GM23248 (cell line): ENCODE results near the gene SPPL2B. TPM values are rescaled to one million over a fixed set of nuclear protein-coding genes. Genes with fewer than 3 reads are reported as not detected.

Source experiments
- DNase-seq: peaks from one replicate; pipeline ENCODE4 v3.0.0-alpha.2; 2015
- H2AFZ ChIP-seq: fragments of 200-600 bp; sonication (generic); 2 replicates; pipeline ENCODE4 v1.6.1; 2016; ENCODE audit warnings: antibody characterized with exemption
- H3F3A ChIP-seq: fragments of 200-600 bp; sonication (generic); 2 replicates; pipeline ENCODE4 v1.6.1; 2016; ENCODE audit warnings: mild to moderate bottlenecking, antibody characterized with exemption, mixed run types; ENCODE audit not compliant: insufficient read depth
- H3K27ac ChIP-seq: fragments of 200-600 bp; sonication (generic); 2 replicates; pipeline ENCODE4 v1.5.1; 2016; ENCODE audit warnings: mild to moderate bottlenecking
- H3K27me3 ChIP-seq: fragments of 200-600 bp; sonication (generic); replicated peaks from 2 replicates; pipeline ENCODE4 v1.6.1; 2016; ENCODE audit warnings: mild to moderate bottlenecking; ENCODE audit not compliant: insufficient read depth
- H3K36me3 ChIP-seq: fragments of 200-600 bp; sonication (generic); 2 replicates; pipeline ENCODE4 v1.6.1; 2016; ENCODE audit warnings: low read depth, mild to moderate bottlenecking
- H3K4me1 ChIP-seq: fragments of 200-600 bp; sonication (generic); 2 replicates; pipeline ENCODE4 v1.6.1; 2016; ENCODE audit warnings: mild to moderate bottlenecking; ENCODE audit not compliant: insufficient read depth
- H3K4me2 ChIP-seq: fragments of 200-600 bp; sonication (generic); one replicate; pipeline ENCODE4 v1.6.1; 2016; ENCODE audit warnings: mild to moderate bottlenecking; ENCODE audit not compliant: unreplicated experiment
- H3K4me3 ChIP-seq: fragments of 200-600 bp; sonication (generic); 2 replicates; pipeline ENCODE4 v1.5.1; 2016; ENCODE audit warnings: mild to moderate bottlenecking
- H3K79me2 ChIP-seq: fragments of 200-600 bp; sonication (generic); 2 replicates; pipeline ENCODE4 v1.6.1; 2016; ENCODE audit warnings: mild to moderate bottlenecking; ENCODE audit not compliant: insufficient read depth
- H3K9ac ChIP-seq: fragments of 200-600 bp; sonication (generic); 2 replicates; pipeline ENCODE4 v1.6.1; 2016; ENCODE audit warnings: mild to moderate bottlenecking
- H3K9me2 ChIP-seq: fragments of 200-600 bp; sonication (generic); 2 replicates; pipeline ENCODE4 v1.6.1; 2016; ENCODE audit warnings: mixed run types, mild to moderate bottlenecking, moderate library complexity; ENCODE audit not compliant: insufficient read depth
- H3K9me3 ChIP-seq: fragments of 200-600 bp; sonication (generic); one replicate; pipeline ENCODE4 v1.6.1; 2017; ENCODE audit warnings: low read depth
- H4K20me1 ChIP-seq: fragments of 200-600 bp; sonication (generic); 2 replicates; pipeline ENCODE4 v1.6.0; 2016; ENCODE audit not compliant: insufficient read depth
- EZH2 ChIP-seq: fragments of 200-600 bp; sonication (generic); IDR thresholded peaks from 2 replicates; pipeline ENCODE4 v1.6.1; 2018; ENCODE audit warnings: antibody characterized with exemption, mild to moderate bottlenecking; ENCODE audit not compliant: insufficient read depth, poor library complexity, severe bottlenecking
- EZH2phosphoT487 ChIP-seq: fragments of 200-600 bp; sonication (generic); IDR thresholded peaks from 2 replicates; pipeline ENCODE4 v1.6.1; 2018; ENCODE audit warnings: antibody characterized with exemption, moderate library complexity, mild to moderate bottlenecking, low read depth; ENCODE audit not compliant: insufficient read depth
- WGBS, 2 experiments: methylation state at CpG; one replicate each; pipeline ENCODE4 v1.1.6; 2015 to 2017; ENCODE audit warnings: low lambda C conversion rate in 2 of 2, low coverage in 1 of 2; ENCODE audit errors: missing lambda C conversion rate in 2 of 2; 5-methylcytosine and 5-hydroxymethylcytosine counted together
- in situ Hi-C: fragments of 300-500 bp; cut with MboI; formaldehyde crosslinking; loops from 2 replicates; pipeline ENCODE4 v1.15.0; 2020
- polyA plus RNA-seq: library from polyadenylated mRNA; unstranded; fragments of >200 nt; fragmentation: Nextera tagmentation; extraction: Ambion mirVana; gene quantifications from 2 replicates; pipeline ENCODE4 v1.2.1, GENCODE V29; 2016
- total RNA-seq: library from RNA; depleted of rRNA; stranded (reverse); fragments of >200 nt; shearing (Covaris generic); gene quantifications from 2 replicates; pipeline ENCODE4 v1.2.3, GENCODE V29; 2014

Gene SPPL2B
- total and polyA plus RNA-seq, 2 experiments from 2014 or later = 38.9 to 43.0 TPM

GRCh38 chr19:2376784-2377519, 48.5 kb downstream of the SPPL2B start:
- in situ Hi-C loops = no loop called here
- WGBS, 2 experiments = 50 to 63% methylated on average over 15 of the region's 15 CpGs
- H3K27me3 ChIP-seq = no peaks in the 10 kb centered on the region
- no peaks in the 10 kb centered on the region for H4K20me1 ChIP-seq
- no peaks in the 10 kb centered on the region for H3K9me3 ChIP-seq
- no peaks in the 10 kb centered on the region for H3K36me3 ChIP-seq
- no peaks in the 10 kb centered on the region for H3K9me2 ChIP-seq
- no peak overlapping the region for H3K4me3 ChIP-seq
- TF ChIP-seq EZH2 (no peak), EZH2phosphoT487 (no peak)
- H3K27ac ChIP-seq = no peak overlapping the region
- no peak overlapping the region for H3K4me2 ChIP-seq
- peaks cover 10% of the 10 kb centered on the region; the same call in 1 of the 2 replicates for H3F3A ChIP-seq
- no peaks in the 10 kb centered on the region for H3K79me2 ChIP-seq
- peaks cover 4% of the 10 kb centered on the region; the same call in 1 of the 2 replicates for H3K4me1 ChIP-seq
- DNase-seq = peak; percentile 22
- no peak overlapping the region for H2AFZ ChIP-seq
- H3K9ac ChIP-seq = no peak overlapping the region

GRCh38 chr19:2380567-2380966, 52.1 kb downstream of the SPPL2B start:
- H3K79me2 ChIP-seq = no peaks in the 10 kb centered on the region
- no peak overlapping the region for H3K4me2 ChIP-seq
- H3K9ac ChIP-seq = no peak overlapping the region
- H3K4me1 ChIP-seq = peaks cover 10% of the 10 kb centered on the region
- 56 to 57% methylated on average over 2 of the region's 2 CpGs for WGBS, 2 experiments
- H3K9me3 ChIP-seq = no peaks in the 10 kb centered on the region
- H3K4me3 ChIP-seq = no peak overlapping the region
- no peaks in the 10 kb centered on the region for H3K27me3 ChIP-seq
- peaks cover 6% of the 10 kb centered on the region; the same call in 1 of the 2 replicates for H3F3A ChIP-seq
- no peaks in the 10 kb centered on the region for H4K20me1 ChIP-seq
- no peak overlapping the region for H3K27ac ChIP-seq
- no peak for DNase-seq
- TF ChIP-seq EZH2 = no peak
- no peak for TF ChIP-seq EZH2phosphoT487
- in situ Hi-C loops = loop anchor here (10.0 kb wide), 1 partner anchor 96 kb away; the partner anchor contains the start of gene PEAK3
- H2AFZ ChIP-seq = no peak overlapping the region
- H3K9me2 ChIP-seq = no peaks in the 10 kb centered on the region
- H3K36me3 ChIP-seq = no peaks in the 10 kb centered on the region

GRCh38 chr19:2381148-2381820, 52.8 kb downstream of the SPPL2B start:
- DNase-seq = no peak
- Histone ChIP-seq H3K27ac (no peak overlapping the region), H3F3A (peaks cover 6% of the 10 kb centered on the region; the same call in 1 of the 2 replicates), H3K4me1 (peaks cover 10% of the 10 kb centered on the region), H3K4me2 (no peak overlapping the region), H3K9me2 (no peaks in the 10 kb centered on the region), H3K9me3 (no peaks in the 10 kb centered on the region), H2AFZ (no peak overlapping the region), H3K27me3 (no peaks in the 10 kb centered on the region), H3K9ac (no peak overlapping the region), H3K4me3 (no peak overlapping the region), H3K79me2 (no peaks in the 10 kb centered on the region), H4K20me1 (no peaks in the 10 kb centered on the region), H3K36me3 (no peaks in the 10 kb centered on the region)
- TF ChIP-seq EZH2 = no peak
- no peak for TF ChIP-seq EZH2phosphoT487
- in situ Hi-C loops = loop anchor here (10.0 kb wide), 1 partner anchor 96 kb away; the partner anchor contains the start of gene PEAK3
- WGBS, 2 experiments = 65 to 71% methylated on average over 17 to 18 of the region's 18 CpGs

GRCh38 chr19:2382530-2383222, 54.2 kb downstream of the SPPL2B start:
- in situ Hi-C loops = loop anchor here (10.0 kb wide), 1 partner anchor 98 kb away; the partner anchor contains the start of gene PEAK3
- no peak for TF ChIP-seq EZH2
- TF ChIP-seq EZH2phosphoT487 = no peak
- H3K9me3 ChIP-seq = no peaks in the 10 kb centered on the region
- 96 to 97% methylated on average over 13 of the region's 13 CpGs for WGBS, 2 experiments
- peaks cover 10% of the 10 kb centered on the region for H3K4me1 ChIP-seq
- no peak for DNase-seq
- H3K9me2 ChIP-seq = no peaks in the 10 kb centered on the region
- no peaks in the 10 kb centered on the region for H3K27me3 ChIP-seq
- H3K4me3 ChIP-seq = no peak overlapping the region
- H4K20me1 ChIP-seq = no peaks in the 10 kb centered on the region
- H3F3A ChIP-seq = peaks cover 6% of the 10 kb centered on the region; the same call in 1 of the 2 replicates
- H3K9ac ChIP-seq = no peak overlapping the region
- H3K4me2 ChIP-seq = no peak overlapping the region
- H2AFZ ChIP-seq = no peak overlapping the region
- H3K27ac ChIP-seq = no peak overlapping the region
- no peaks in the 10 kb centered on the region for H3K79me2 ChIP-seq
- H3K36me3 ChIP-seq = no peaks in the 10 kb centered on the region
